Uterus (tissue), 4 donors: ENCODE measurements around the gene ZNF440. TPM values are rescaled to one million over a fixed set of nuclear protein-coding genes. Genes with fewer than 3 reads are reported as not detected.
"Not testable (repeated sequence)": the region's sequence is repeated elsewhere in the genome, so short reads cannot be mapped to it uniquely, and the experiment has no call there.

Experiments
- DNase-seq, 2 donors: peaks; one replicate each; pipeline ENCODE4 v3.0.0-alpha.2; 2019 to 2020
- H3K27ac ChIP-seq, 2 donors: fragments of 200-600 bp; sonication (generic); 1 replicate in 1 of 2; 2 replicates in 1 of 2; pipeline ENCODE4 v1.5.1; 2016 to 2018
- H3K27me3 ChIP-seq, 2 donors: fragments of 200-600 bp; sonication (generic); one replicate each; pipeline ENCODE4 v1.5.1; 2018 to 2019; ENCODE audit warnings: control low read depth in 1 of 2
- H3K36me3 ChIP-seq, 2 donors: fragments of 200-600 bp; sonication (generic); one replicate each; pipeline ENCODE4 v1.5.1; 2019; ENCODE audit warnings: control low read depth in 1 of 2
- H3K4me1 ChIP-seq, 2 donors: fragments of 200-600 bp; sonication (generic); one replicate each; pipeline ENCODE4 v1.5.1; 2018 to 2019; ENCODE audit warnings: control low read depth in 1 of 2
- H3K4me3 ChIP-seq, 2 donors: fragments of 200-600 bp; sonication (generic); 1 replicate in 1 of 2; 2 replicates in 1 of 2; pipeline ENCODE4 v1.5.1; 2018 to 2019; ENCODE audit warnings: mild to moderate bottlenecking in 1 of 2
- H3K9me3 ChIP-seq, 2 donors: fragments of 200-600 bp; sonication (generic); one replicate each; pipeline ENCODE4 v1.5.1; 2019; ENCODE audit warnings: control low read depth in 1 of 2
- POLR2A ChIP-seq, 2 donors: fragments of 450-650 bp; IDR thresholded peaks; one replicate each; pipeline ENCODE4 v1.6.1; 2016; ENCODE audit warnings: antibody characterized with exemption in 2 of 2, mild to moderate bottlenecking in 1 of 2, moderate library complexity in 1 of 2
- intact Hi-C: fragments of 100-400 bp; cut with DNase I; formaldehyde crosslinking; loops from one replicate; pipeline ENCODE4 v1.15.1; 2023; ENCODE audit warnings: low total_unique reads
- total RNA-seq, 4 donors: library from RNA; depleted of rRNA in 3 of 4; stranded (reverse); fragments of >200 nt in 3 of 4; gene quantifications; one replicate each; pipeline versions ENCODE4 v1.1.0 to v1.2.4, GENCODE V29; 2014 to 2023
- TF ChIP-seq, protein P1 (sequence below), 4 experiments: fragments of 200-600 bp in 2 of 4; fragments of 450-650 bp in 2 of 4; sonication (generic) in 2 of 4; IDR thresholded peaks; one replicate each; pipeline ENCODE4 v1.5.1; 2016 to 2019; ENCODE audit warnings: antibody characterized with exemption in 4 of 4, mild to moderate bottlenecking in 2 of 4, moderate library complexity in 1 of 4
- donor health status: DM: yes; HTN: yes; CAD: no.

The ZNF440 gene
- total RNA-seq, 4 donors from 2014 or later = 18.5 to 139 (median 23.0) TPM

DNA sequence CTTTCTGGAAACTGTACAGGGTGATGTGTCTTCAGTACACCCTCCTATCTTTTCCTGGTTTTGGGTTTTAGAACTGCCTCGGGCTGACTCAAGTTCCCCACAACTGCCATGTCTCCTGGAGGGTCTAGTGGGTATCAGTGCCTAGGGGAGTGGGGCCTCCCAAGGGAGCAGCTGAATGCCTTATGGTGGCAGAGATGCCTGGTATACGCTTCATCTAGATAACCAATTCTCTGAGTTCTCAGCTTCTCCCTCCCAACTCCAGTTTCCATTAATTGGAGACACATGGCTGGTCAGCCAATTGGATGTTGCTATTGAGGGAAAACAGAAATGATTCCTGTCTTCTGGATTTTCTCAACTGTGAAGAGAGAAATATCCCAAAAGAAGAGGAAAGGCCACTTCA is 47.2 kb downstream of the ZNF440 start:
- intact Hi-C loops = no loop called here
- no peak for TF ChIP-seq POLR2A (IDR thresholded peaks at IDR 0.05)
- TF ChIP-seq, protein P1, sequence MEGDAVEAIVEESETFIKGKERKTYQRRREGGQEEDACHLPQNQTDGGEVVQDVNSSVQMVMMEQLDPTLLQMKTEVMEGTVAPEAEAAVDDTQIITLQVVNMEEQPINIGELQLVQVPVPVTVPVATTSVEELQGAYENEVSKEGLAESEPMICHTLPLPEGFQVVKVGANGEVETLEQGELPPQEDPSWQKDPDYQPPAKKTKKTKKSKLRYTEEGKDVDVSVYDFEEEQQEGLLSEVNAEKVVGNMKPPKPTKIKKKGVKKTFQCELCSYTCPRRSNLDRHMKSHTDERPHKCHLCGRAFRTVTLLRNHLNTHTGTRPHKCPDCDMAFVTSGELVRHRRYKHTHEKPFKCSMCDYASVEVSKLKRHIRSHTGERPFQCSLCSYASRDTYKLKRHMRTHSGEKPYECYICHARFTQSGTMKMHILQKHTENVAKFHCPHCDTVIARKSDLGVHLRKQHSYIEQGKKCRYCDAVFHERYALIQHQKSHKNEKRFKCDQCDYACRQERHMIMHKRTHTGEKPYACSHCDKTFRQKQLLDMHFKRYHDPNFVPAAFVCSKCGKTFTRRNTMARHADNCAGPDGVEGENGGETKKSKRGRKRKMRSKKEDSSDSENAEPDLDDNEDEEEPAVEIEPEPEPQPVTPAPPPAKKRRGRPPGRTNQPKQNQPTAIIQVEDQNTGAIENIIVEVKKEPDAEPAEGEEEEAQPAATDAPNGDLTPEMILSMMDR (IDR thresholded peaks at IDR 0.05) = no peak
- no peak overlapping the region for H3K27ac ChIP-seq
- H3K4me1 ChIP-seq = no peaks in the 10 kb centered on the region
- H3K9me3 ChIP-seq = peaks cover 0 to 13% of the 10 kb centered on the region in 2 donors
- no peak for DNase-seq
- no peak overlapping the region for H3K4me3 ChIP-seq
- no peaks in the 10 kb centered on the region for H3K36me3 ChIP-seq
- H3K27me3 ChIP-seq = no peaks in the 10 kb centered on the region

DNA sequence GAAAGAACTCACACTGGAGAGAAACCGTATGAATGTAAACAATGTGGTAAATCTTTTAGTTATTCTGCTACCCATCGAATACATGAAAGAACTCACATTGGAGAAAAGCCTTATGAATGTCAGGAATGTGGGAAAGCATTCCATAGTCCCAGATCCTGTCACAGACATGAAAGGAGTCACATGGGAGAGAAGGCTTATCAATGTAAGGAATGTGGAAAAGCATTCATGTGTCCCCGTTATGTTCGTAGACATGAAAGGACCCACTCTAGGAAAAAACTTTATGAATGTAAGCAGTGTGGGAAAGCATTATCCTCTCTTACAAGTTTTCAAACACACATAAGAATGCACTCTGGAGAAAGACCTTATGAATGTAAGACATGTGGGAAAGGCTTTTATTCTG is 53.7 kb downstream of the ZNF440 start:
- peaks cover 0 to 35% of the 10 kb centered on the region in 2 donors for H3K9me3 ChIP-seq

DNA sequence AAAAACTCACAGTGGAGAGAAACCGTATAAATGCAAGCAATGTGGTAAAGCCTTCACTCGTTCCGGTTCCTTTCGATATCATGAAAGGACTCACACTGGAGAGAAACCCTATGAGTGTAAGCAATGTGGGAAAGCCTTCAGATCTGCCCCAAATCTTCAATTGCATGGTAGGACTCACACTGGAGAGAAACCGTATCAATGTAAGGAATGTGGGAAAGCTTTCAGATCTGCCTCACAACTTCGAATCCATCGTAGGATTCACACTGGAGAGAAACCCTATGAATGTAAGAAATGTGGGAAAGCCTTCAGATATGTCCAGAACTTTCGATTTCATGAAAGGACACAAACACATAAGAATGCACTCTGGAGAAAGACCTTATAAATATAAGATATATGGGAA is 54.1 kb downstream of the ZNF440 start:
- no peak for TF ChIP-seq POLR2A (IDR thresholded peaks at IDR 0.05)
- TF ChIP-seq, protein P1 (IDR thresholded peaks at IDR 0.05) = no peak
- intact Hi-C loops = no loop called here
- no peaks in the 10 kb centered on the region for H3K4me1 ChIP-seq
- H3K27me3 ChIP-seq = no peaks in the 10 kb centered on the region
- no peak for DNase-seq
- H3K4me3 ChIP-seq = no peak overlapping the region
- H3K9me3 ChIP-seq = peaks cover 0 to 35% of the 10 kb centered on the region in 2 donors
- H3K36me3 ChIP-seq = no peaks in the 10 kb centered on the region
- H3K27ac ChIP-seq = no peak overlapping the region

More for the DNA sequence above, 53.7 kb downstream of the ZNF440 start:
- intact Hi-C loops, H3K4me3 ChIP-seq, DNase-seq, H3K27me3 ChIP-seq, H3K4me1 ChIP-seq, H3K27ac ChIP-seq, H3K36me3 ChIP-seq: not testable (repeated sequence)

DNA sequence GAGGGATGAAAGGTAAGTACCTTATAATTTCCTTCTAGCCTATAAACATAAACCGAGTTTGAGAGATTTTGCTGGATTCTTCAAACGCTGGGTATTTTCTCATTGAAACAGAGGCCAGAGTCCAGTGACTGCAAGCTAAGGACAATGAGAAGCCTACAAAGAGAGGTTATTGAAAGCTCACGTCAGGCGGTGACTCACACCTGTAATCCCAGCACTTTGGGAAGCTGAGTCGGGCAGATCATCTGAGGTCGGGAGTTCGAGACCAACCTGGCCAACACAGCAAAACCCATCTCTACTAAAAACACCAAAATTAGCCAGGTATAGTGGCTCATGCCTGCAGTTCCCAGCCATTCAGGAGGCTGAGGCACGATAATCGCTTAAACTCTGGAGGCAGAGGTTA is 58.6 kb downstream of the ZNF440 start:
- Histone ChIP-seq H3K9me3 (peaks cover 0 to 23% of the 10 kb centered on the region in 2 donors), H3K27me3 (no peaks in the 10 kb centered on the region), H3K4me3 (no peak overlapping the region), H3K4me1 (no peaks in the 10 kb centered on the region), H3K27ac (no peak overlapping the region), H3K36me3 (no peaks in the 10 kb centered on the region)
- TF ChIP-seq, protein P1 (IDR thresholded peaks at IDR 0.05) = no peak
- TF ChIP-seq POLR2A (IDR thresholded peaks at IDR 0.05) = no peak
- no peak for DNase-seq
- intact Hi-C loops = no loop called here

DNA sequence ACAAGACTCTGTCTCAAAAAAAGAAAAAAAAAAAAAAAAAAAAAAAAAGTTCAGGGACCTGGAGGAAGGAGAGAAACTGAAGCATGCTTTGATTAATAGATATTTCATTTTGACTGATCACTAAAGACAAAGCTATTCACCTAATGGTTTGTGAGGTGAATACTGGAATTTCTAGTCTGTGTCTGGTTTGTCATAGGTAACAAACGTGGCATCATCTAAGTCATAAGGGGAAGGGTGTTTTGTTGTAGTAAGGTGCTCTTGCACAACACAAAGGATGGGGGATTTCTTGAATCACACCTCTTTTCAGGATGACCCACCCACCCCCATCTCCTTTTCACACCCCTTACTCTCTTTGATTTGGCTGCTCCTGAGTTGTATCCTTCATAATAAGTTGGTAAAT is 59.7 kb downstream of the ZNF440 start:
- DNase-seq = no peak
- H3K4me3 ChIP-seq = no peak overlapping the region

DNA sequence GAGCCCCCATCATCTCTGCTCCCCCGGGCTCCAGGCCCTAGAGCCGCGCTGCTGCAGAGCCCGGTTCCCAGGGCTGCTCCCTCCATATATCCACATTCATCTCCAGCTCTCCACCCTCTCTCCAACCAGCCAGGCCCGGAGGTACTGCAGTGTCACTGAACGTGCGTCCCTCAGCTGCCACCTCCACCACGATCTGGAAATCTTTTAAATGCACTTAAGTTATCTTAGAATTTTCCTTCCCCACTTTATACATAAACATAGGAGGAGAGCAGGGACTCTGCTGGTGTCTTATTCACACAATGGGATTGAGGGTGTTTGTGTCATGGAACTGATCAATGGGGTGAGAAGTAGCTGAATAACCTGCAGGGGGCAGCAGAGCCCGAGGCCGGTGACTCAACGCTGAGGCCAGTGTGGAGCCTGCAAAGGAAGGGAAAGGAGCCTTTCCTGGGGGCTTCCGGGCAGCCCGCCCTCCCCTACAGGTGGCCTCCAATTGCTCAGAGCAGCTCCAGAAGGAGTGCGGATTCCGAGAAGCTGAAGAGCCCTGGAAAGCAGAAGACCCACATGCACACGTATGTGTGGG is 65.7 kb downstream of the ZNF440 start:
- H3K4me1 ChIP-seq, H3K36me3 ChIP-seq, H3K27me3 ChIP-seq, DNase-seq, H3K27ac ChIP-seq, intact Hi-C loops, H3K4me3 ChIP-seq, H3K9me3 ChIP-seq: not testable (repeated sequence)

More for the DNA sequence above, 59.7 kb downstream of the ZNF440 start:
- H3K27ac ChIP-seq = no peak overlapping the region
- peaks cover 0 to 11% of the 10 kb centered on the region in 2 donors for H3K9me3 ChIP-seq
- TF ChIP-seq, protein P1 (IDR thresholded peaks at IDR 0.05) = no peak
- TF ChIP-seq POLR2A (IDR thresholded peaks at IDR 0.05) = no peak
- H3K36me3 ChIP-seq = no peaks in the 10 kb centered on the region
- no peaks in the 10 kb centered on the region for H3K27me3 ChIP-seq
- no peaks in the 10 kb centered on the region for H3K4me1 ChIP-seq
- intact Hi-C loops = no loop called here
